Testis (tissue), 2 donors: ENCODE results near the gene CALD1.

Experiments used
- CTCF ChIP-seq, 3 experiments: fragments of 450-650 bp in 2 of 3; fragments of 200-600 bp in 1 of 3; sonication (generic) in 1 of 3; IDR thresholded peaks; one replicate each; pipeline ENCODE4 v1.5.1; 2016 to 2019; ENCODE audit warnings: antibody characterized with exemption in 3 of 3, mild to moderate bottlenecking in 2 of 3, moderate library complexity in 1 of 3
- POLR2A ChIP-seq: fragments of 450-650 bp; IDR thresholded peaks from one replicate; pipeline ENCODE4 v1.6.1; 2017; ENCODE audit warnings: antibody characterized with exemption, mild to moderate bottlenecking, moderate library complexity

- no peak for TF ChIP-seq CTCF (IDR thresholded peaks at IDR 0.05)
- TF ChIP-seq POLR2A, result no peak
These were observed 166.3 kb downstream of the CALD1 start for GRCh38 chr7:134945691-134946090.
